ENCODE data around the gene MRPS18A.

The MRPS18A gene

DNA sequence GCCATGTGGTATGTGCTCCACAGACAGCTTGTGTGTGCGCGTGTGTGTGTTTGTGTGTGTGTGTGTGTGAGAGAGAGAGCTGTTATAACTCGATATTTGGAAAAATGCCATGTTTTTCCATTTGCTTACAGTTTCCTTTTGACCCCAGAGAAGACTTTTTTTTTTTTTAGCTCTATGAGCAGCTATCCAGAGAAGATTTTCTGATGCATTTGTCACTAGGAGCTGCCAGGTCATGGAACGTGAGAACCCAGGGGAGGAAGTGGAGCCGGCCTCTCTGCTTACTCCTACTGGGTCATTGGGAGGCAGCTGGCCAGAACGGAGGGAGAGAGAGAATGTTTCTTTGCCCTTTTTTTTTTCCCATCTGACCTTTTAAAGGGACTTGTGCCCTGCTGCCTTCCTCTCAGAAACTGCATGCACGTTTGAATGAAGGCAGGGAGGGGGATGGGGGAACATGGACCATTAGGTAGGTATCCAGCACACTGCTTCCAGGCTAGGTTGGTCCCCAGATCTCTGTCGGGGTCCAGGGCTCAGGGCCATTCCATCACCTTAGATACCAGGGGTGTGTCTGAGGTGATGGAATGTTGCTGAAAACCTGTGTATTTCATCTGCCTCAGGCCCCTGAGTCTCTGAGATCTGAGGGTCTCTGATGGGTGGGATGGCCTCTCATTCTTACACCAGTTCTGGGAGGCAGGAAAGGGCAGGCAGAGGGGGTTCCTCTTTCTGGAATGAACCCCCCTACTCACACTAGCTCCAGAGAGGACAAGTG is 11.2 kb upstream of the MRPS18A start:
- no peak for DNase-seq (ENCODE audit: low spot score)

- DNase-seq (ENCODE audit: low spot score): no peak
Observed at GRCh38 chr6:43697421-43697820, 9.8 kb upstream of the MRPS18A start.

GRCh38 chr6:43695967-43696291 is 8.3 kb upstream of the MRPS18A start:
- no peak for DNase-seq (ENCODE audit: low spot score)

GRCh38 chr6:43695215-43695966 is 7.8 kb upstream of the MRPS18A start:
- DNase-seq (ENCODE audit: low spot score): no peak

GRCh38 chr6:43689421-43689820 is 1.8 kb upstream of the MRPS18A start:
- DNase-seq (ENCODE audit: low spot score): no peak

GRCh38 chr6:43687079-43687436 is 533 bp downstream of the MRPS18A start:
- no peak for DNase-seq (ENCODE audit: low spot score)

DNA sequence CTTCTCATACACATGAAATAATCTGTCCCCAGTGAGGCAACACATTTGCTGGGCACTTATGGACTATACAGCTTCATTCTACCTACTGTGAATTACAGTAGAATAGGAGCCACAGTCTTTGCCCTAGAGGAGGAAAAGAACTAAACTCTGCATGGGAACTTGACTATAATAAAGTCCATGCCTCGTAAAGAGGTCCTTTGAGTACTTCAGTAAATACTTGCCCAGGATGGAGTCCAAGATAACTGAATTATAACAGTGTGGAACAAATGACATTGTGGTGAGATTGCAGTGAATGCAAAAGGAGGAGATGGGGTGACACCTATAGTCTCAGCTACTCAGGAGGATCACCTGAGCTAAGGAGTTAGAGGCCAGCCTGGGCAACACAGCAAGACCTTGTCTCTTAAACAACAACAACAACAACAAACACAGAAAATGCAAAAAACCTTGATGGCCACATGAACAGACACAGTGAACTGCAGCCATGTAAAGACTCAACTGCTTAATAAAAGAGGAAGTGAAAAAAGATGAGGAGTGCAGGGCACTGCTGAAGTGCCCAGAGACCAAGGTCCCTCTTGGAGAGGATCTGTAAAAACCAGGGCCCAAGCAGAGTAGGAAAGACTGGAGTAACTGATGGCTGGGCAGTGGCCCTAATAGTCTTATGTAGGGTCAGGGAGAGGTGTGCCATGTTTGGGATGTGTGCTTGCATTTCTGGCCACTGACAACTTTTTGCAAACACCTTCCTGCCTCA is 3.7 kb downstream of the MRPS18A start:
- no peak for DNase-seq (ENCODE audit: low spot score)

DNA sequence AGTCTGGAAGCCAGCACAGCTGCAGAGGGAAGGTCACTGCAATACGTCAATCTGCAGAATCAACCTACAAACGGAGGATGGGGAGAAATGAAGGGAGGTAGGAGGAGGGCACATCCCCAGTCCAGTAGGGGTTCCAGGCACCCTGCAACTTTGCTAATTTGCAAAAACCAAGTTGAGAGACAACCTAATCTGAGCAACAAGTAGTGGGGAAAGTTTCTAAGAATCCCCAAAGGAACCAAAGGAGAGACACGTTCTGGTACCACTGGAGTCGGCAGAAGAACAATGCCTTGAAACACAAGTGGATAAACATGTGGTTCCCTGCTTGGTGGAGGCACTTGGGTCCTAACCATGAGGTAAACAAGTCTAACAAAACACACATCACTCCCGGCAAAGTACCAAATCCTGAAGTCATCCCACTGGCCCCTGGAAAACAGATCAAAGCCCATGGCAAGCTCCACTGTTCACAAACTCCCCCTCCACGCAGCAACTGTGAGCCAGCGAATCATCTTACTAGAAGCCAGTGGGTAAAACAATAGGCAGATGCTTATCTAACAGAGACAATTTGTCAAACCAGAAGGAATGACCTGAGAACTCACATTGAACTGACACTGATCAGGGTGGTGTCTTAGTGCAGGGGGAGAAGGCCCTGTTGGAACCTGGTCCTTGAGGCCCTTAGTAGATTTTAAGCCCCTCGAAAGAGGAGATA is 4.7 kb downstream of the MRPS18A start:
- no peak for DNase-seq (ENCODE audit: low spot score)

DNA sequence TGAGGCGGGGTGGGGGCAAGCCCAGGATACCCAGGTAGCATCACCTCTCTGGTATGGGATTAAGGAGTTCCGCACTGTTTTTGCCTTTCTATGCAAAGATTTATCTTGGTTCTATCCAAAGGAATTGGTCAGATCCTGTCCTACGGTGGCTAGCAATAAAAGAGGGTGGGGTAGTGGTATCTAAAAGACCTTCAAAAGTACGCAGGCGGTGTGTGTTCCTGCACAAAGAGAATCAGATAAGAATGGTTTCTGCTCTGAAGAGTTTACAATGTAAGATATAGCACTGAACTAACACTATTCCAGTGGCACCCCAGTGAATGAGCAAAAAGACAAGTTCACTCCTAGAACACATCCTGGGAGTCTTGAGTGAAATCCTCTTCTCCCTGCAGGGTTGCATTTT is 6.3 kb downstream of the MRPS18A start:
- DNase-seq (ENCODE audit: low spot score): no peak

- no peak for DNase-seq (ENCODE audit: low spot score)
Observed at GRCh38 chr6:43680308-43681200, 7.0 kb downstream of the MRPS18A start.

DNA sequence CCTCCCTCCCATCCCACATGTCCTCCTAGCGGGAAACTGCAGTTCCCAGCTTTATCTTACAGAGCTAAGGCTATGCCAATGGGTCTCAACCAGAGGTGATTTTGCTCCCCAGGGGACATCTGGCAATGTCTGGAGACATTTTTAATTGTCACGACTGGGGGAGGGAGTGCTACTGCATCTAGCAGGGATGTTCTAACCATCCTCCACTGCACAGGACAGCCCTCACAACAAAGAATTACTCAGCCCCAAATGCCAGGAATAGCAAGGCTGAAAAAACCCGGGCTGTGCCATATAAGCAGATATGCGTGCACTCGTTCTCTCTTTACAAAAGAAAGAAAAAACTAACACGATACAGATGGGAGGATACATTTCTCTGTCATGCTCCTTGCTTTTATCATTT is 8.5 kb downstream of the MRPS18A start:
- DNase-seq (ENCODE audit: low spot score): no peak

DNA sequence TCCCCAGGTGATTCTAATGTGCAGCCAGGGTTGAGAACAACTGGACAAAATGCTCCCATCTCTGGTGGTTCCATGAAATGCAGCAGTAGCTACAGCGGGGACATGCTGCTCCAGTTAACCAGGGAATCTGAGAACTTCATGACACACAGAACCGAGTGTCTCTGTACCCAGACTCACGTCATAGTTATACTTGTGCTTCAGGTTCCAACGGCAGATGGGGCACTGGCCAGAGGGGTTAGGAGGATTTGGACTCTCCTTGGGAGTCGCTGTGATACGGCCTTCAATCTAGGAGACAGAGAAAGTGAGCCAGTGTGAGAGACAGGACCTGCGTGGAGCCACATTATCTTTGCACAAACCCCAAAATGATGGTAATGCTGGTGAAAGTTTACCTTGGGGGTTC is 9.2 kb downstream of the MRPS18A start:
- no peak for DNase-seq (ENCODE audit: low spot score)

DNA sequence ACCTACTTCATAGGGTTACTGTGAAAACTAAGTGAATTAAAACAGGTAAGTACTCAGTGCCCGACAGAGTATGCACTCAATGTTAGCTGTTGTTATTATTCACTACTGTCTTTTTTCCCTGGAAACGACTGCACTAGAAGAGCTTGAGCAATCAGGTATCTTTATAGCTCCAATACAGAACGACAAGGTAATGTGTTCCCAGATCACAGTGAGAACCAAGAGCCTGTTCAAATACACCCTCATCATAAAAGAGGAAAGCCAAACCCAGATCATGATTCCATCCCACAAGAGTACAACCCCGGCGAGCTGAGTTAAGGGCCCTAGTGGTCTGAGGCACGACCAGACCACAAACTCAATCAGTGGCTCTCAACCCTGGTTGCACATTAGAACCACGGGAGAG is 9.8 kb downstream of the MRPS18A start:
- no peak for DNase-seq (ENCODE audit: low spot score)

- DNase-seq (ENCODE audit: low spot score): no peak
Observed at GRCh38 chr6:43676962-43677606, 10.5 kb downstream of the MRPS18A start.

DNA sequence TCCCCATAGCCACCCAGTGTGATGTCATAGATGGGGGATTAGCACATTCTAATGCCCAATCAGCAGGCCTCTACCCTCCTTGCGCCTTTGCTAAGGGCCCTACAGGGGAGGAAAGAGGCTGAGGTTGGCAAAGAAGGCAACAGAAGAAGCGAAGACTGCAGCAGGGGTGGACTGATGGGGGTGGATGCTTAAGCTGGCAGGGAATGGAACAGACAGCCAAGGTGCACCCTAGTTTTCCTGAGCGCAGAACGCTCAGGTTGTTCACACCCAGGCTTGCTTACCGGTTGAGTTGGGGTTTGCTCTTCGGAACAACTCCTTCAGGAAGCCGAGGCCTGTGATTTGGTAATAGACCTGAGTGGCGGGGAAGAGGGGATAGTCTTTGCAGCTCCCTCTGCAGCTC is 12.7 kb downstream of the MRPS18A start:
- DNase-seq (ENCODE audit: low spot score): no peak

GRCh38 chr6:43674291-43674690 is 13.3 kb downstream of the MRPS18A start:
- no peak for DNase-seq (ENCODE audit: low spot score)

- no peak for DNase-seq (ENCODE audit: low spot score)
Observed at GRCh38 chr6:43673444-43674084, 14.0 kb downstream of the MRPS18A start.

- no peak for DNase-seq (ENCODE audit: low spot score)
Observed at GRCh38 chr6:43671801-43672690, 15.5 kb downstream of the MRPS18A start.

DNA sequence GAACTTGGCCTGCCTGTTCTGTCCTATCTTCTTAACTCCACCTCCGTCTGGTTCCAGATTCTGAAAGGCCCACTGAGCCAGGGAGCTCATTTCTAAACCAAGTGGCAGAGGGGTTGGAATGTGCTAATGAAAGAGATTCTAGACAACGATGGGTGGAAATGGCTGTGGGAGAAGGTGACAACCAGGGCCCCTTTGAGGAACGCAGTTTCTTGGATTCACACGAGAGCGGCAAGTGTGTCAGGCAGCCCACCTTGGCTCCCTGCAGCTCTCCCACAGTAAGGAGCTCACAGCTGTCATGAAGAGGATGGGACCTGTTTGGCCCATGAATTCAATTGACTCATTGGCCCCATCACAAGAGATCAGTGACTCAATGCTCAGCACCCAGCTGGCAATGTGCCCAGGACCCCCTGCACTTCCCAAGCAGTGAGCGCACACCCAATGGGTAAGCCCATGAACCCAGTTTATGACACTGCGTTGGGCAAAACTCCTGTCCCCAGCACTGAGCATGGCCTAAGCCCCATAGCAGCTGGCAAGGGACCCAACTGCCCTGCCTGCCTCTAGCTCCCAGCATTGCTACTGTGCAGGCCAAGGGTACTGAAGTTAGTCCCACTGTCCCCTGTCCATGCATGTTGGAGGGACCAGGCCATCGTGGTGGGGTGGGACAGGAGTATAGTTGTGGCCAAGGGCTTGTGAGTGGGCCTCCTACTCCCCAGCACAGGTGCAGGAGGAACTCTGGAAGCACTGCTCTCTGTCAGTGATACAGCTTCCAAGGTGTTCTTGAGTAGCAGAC is 16.4 kb downstream of the MRPS18A start:
- no peak for DNase-seq (ENCODE audit: low spot score)

All from HuH-7 (cell line).